Left ventricle myocardium superior (tissue), 1 donor: ENCODE measurements around the gene ZC3HAV1. TPM values are rescaled to one million over a fixed set of nuclear protein-coding genes. Genes with fewer than 3 reads are reported as not detected.
A peak's percentile ranks its signal among the peaks of the same experiment; 100 is the strongest.
"Not testable (repeated sequence)": the region's sequence is repeated elsewhere in the genome, so short reads cannot be mapped to it uniquely, and the experiment has no call there.

Experiments
- ATAC-seq: fragments of 200-7000 bp; cut with Tn5 transposase; one replicate; pipeline ENCODE4 v1.9.1; 2020; ENCODE audit warnings: mild to moderate bottlenecking, moderate library complexity
- DNase-seq: peaks from one replicate; pipeline ENCODE4 v3.0.0-alpha.2; 2020
- intact Hi-C: fragments of 100-400 bp; cut with micrococcal nuclease; formaldehyde crosslinking; loops from one replicate; pipeline ENCODE4 v1.11.0; 2022
- total RNA-seq: library from RNA; stranded (reverse); fragmentation: NEBNext Ultra II Directional; extraction: Animal tissue kit (Norgen Biotek cat#: 25700); gene quantifications from one replicate; pipeline ENCODE4 v1.2.1, GENCODE V29; 2021
- donor health status: DM: no; HTN: yes; CAD: no; lungs with severe emphysema.

Gene ZC3HAV1
- total RNA-seq, 1 donor from 2014 or later, result 7.1 TPM

- intact Hi-C loops, result no loop called here
- DNase-seq (no peak), ATAC-seq (no peak)
Observed at GRCh38 chr7:139068544-139069399, 40.7 kb downstream of the ZC3HAV1 start.

GRCh38 chr7:139066315-139066714, 43.2 kb downstream of the ZC3HAV1 start:
- intact Hi-C loops, result no loop called here

GRCh38 chr7:139065323-139065722, 44.2 kb downstream of the ZC3HAV1 start:
- ATAC-seq, result no peak
- no peak for DNase-seq
- intact Hi-C loops, result no loop called here

More at GRCh38 chr7:139066315-139066714, 43.2 kb downstream of the ZC3HAV1 start:
- no peak for DNase-seq
- ATAC-seq, result no peak

GRCh38 chr7:139061416-139061815, 48.1 kb downstream of the ZC3HAV1 start:
- ATAC-seq (no peak), DNase-seq (no peak)
- intact Hi-C loops, result no loop called here

- no peak for ATAC-seq
- intact Hi-C loops, result no loop called here
Observed at GRCh38 chr7:139060695-139061237, 48.8 kb downstream of the ZC3HAV1 start.

GRCh38 chr7:139059905-139060304, 49.6 kb downstream of the ZC3HAV1 start:
- DNase-seq (no peak), ATAC-seq (peak; percentile 60)
- intact Hi-C loops, result no loop called here

More at GRCh38 chr7:139060695-139061237, 48.8 kb downstream of the ZC3HAV1 start:
- DNase-seq, result no peak

GRCh38 chr7:139058943-139059342, 50.6 kb downstream of the ZC3HAV1 start:
- ATAC-seq (peak; percentile 86), DNase-seq (no peak)
- intact Hi-C loops, result no loop called here

GRCh38 chr7:139055674-139056073, 53.8 kb downstream of the ZC3HAV1 start:
- intact Hi-C loops, result no loop called here
- ATAC-seq, result no peak
- no peak for DNase-seq

GRCh38 chr7:139054656-139055055, 54.9 kb downstream of the ZC3HAV1 start:
- intact Hi-C loops, DNase-seq, ATAC-seq: not testable (repeated sequence)

- intact Hi-C loops, result no loop called here
- ATAC-seq, result no peak
- no peak for DNase-seq
Observed at GRCh38 chr7:139054101-139054500, 55.4 kb downstream of the ZC3HAV1 start.

- intact Hi-C loops, result no loop called here
- DNase-seq, result no peak
- no peak for ATAC-seq
Observed at GRCh38 chr7:139051655-139052054, 57.9 kb downstream of the ZC3HAV1 start.

- ATAC-seq (no peak), DNase-seq (no peak)
- intact Hi-C loops, result no loop called here
Observed at GRCh38 chr7:139049936-139050335, 59.6 kb downstream of the ZC3HAV1 start.

GRCh38 chr7:139049111-139049510, 60.4 kb downstream of the ZC3HAV1 start:
- intact Hi-C loops, result no loop called here
- DNase-seq (no peak), ATAC-seq (no peak)

- DNase-seq, result no peak
- peak; percentile 38 for ATAC-seq
- intact Hi-C loops, result no loop called here
Observed at GRCh38 chr7:139047970-139048369, 61.5 kb downstream of the ZC3HAV1 start.

- ATAC-seq, result peak; percentile 51
- intact Hi-C loops, result no loop called here
- DNase-seq, result no peak
Observed at GRCh38 chr7:139046143-139046542, 63.4 kb downstream of the ZC3HAV1 start.

- ATAC-seq (no peak), DNase-seq (no peak)
- intact Hi-C loops, result no loop called here
Observed at GRCh38 chr7:139044813-139045794, 64.4 kb downstream of the ZC3HAV1 start.

GRCh38 chr7:139043823-139044812, 65.4 kb downstream of the ZC3HAV1 start:
- no peak for DNase-seq
- intact Hi-C loops, result no loop called here

GRCh38 chr7:139041378-139042085, 68.0 kb downstream of the ZC3HAV1 start:
- intact Hi-C loops, result no loop called here
- ATAC-seq, result no peak
- no peak for DNase-seq

More at GRCh38 chr7:139043823-139044812, 65.4 kb downstream of the ZC3HAV1 start:
- no peak for ATAC-seq
